ENCODE measurements around the gene NUDT14.
A peak's percentile ranks its signal among the peaks of the same experiment; 100 is the strongest.

The NUDT14 gene

DNA sequence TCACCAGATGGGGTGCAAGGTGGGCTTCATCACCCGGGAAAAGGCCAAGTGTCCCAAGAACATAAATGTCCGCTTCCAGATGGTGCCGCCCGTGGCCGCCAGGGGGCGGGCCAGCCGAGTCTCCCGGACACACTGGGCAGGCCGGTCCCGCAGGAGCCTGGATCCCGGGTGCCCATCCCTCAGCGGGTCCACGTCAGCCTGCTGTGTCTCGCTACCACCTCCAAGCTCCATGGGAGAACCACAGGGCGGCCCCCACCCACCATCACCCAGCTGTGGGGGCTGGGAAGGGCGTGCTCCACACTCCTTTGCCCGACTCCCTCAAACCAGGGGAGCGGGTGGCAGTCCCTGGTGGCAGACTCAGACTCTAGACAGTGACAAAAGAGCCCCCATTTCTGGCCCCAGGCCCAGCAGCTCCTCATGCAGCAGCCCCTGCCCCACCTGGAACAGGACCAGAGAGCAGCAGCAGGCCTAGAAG, 22.0 kb upstream of the NUDT14 start:
- Histone ChIP-seq H3K4me1 (ENCODE audit: control insufficient read depth, insufficient read depth, low read length) (peaks cover 41% of the 10 kb centered on the region), H3K4me3 (ENCODE audit: low read length) (no peak overlapping the region), H3K9me3 (ENCODE audit: control insufficient read depth, low read length) (no peaks in the 10 kb centered on the region), H3K36me3 (ENCODE audit: control insufficient read depth, insufficient read depth, low read length) (no peaks in the 10 kb centered on the region), H3K27me3 (ENCODE audit: control insufficient read depth, insufficient read depth, low read length) (peaks cover 62% of the 10 kb centered on the region), H3K9ac (ENCODE audit: low read length) (peak overlapping the region; percentile 34)

DNA sequence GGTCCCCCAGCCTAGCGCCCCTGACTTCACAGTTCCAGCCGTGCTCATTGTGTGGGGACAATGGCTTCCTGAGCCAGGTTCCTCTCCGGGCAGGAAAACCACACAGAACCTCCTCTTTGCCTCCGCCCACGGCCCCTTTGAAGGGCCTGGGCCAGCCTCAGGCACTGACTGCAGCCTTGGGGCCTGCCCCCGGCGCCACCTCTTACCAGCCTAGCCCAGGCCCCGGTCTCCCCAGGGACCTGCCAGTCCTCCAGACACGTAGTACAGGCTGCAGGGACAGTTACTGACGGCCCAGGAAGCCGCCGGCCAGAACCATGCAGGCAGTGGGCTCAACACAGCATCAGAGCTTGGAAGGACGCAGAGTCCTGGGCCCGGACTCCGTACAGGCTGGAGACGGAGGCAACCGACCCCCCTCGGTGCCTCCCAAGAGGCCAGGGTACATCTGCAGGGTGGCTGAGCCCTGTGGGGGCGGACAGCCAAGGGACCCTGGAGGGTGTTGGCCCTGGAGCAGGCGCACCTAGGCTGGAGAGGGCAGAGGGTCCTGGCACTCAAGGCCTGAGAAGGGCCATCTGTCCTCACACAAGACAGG, 20.9 kb upstream of the NUDT14 start:
- H3K27me3 ChIP-seq (ENCODE audit: control insufficient read depth, insufficient read depth, low read length), result peaks cover 72% of the 10 kb centered on the region
- no peak overlapping the region for H3K9ac ChIP-seq (ENCODE audit: low read length)
- H3K36me3 ChIP-seq (ENCODE audit: control insufficient read depth, insufficient read depth, low read length), result no peaks in the 10 kb centered on the region
- H3K4me1 ChIP-seq (ENCODE audit: control insufficient read depth, insufficient read depth, low read length), result peaks cover 40% of the 10 kb centered on the region
- H3K9me3 ChIP-seq (ENCODE audit: control insufficient read depth, low read length), result no peaks in the 10 kb centered on the region
- H3K4me3 ChIP-seq (ENCODE audit: low read length), result no peak overlapping the region

DNA sequence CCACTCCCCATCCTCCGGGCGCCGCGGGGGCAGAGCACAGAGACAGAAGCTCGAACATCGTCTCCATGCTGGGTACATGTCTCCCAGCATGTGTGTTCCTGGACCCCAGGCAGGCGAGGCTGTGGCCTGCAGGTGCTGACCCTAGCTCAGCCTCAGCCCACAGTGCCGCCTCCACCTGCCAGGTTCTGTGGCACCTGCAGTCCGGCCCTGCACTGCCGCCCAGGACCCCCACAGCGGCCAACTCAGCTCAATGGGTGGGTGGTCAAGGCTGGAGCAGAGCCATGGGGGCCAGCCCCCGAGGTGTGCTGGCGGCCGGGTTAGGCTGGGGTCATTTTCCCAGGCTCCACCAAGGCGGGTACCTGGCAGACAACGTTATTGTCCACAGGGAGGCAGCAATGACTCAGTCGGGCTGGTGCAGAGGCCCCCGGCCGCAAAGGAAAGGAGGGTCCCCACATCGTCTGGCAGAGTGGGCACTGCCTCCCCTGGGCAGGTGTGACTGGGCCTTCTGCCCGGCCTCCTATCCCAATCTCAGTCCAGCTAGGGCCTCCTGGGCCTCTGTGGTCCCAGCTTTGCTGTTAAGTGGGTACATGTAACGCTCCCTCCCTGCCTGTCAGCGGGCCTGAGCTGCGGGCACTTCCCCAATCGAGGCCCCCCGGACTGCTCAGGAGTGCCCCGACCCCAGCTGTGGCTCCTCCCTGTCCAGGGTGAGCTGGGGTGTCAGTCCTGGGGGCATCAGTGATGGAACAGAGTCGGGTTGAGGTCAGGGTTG, 20.2 kb upstream of the NUDT14 start:
- Histone ChIP-seq H3K36me3 (ENCODE audit: control insufficient read depth, insufficient read depth, low read length) (no peaks in the 10 kb centered on the region), H3K9ac (ENCODE audit: low read length) (no peak overlapping the region), H3K9me3 (ENCODE audit: control insufficient read depth, low read length) (no peaks in the 10 kb centered on the region), H3K27me3 (ENCODE audit: control insufficient read depth, insufficient read depth, low read length) (peaks cover 79% of the 10 kb centered on the region), H3K4me3 (ENCODE audit: low read length) (no peak overlapping the region), H3K4me1 (ENCODE audit: control insufficient read depth, insufficient read depth, low read length) (peaks cover 36% of the 10 kb centered on the region)

DNA sequence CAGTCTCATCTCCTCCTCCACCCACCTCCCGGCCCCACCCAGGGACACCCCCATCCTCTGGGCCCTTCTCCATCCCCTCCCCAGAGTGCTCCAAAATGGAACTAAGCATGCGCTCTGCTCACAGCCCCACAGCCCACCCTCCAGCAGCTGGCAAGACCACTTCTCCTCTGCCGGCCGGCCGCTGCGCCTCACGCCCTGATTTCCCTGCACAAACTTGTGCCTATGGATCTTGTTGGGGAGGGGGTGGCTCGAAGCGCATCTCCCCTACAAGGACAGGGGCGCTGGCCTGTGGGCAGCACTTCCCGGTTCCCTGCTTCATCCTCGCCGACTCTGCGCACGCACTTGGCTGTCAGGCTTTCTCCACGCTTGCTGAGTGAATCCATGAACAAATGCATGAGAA, 19.5 kb upstream of the NUDT14 start:
- Histone ChIP-seq H3K27me3 (ENCODE audit: control insufficient read depth, insufficient read depth, low read length) (peaks cover 86% of the 10 kb centered on the region), H3K4me1 (ENCODE audit: control insufficient read depth, insufficient read depth, low read length) (peaks cover 33% of the 10 kb centered on the region), H3K4me3 (ENCODE audit: low read length) (no peak overlapping the region), H3K36me3 (ENCODE audit: control insufficient read depth, insufficient read depth, low read length) (no peaks in the 10 kb centered on the region), H3K9ac (ENCODE audit: low read length) (no peak overlapping the region), H3K9me3 (ENCODE audit: control insufficient read depth, low read length) (no peaks in the 10 kb centered on the region)

DNA sequence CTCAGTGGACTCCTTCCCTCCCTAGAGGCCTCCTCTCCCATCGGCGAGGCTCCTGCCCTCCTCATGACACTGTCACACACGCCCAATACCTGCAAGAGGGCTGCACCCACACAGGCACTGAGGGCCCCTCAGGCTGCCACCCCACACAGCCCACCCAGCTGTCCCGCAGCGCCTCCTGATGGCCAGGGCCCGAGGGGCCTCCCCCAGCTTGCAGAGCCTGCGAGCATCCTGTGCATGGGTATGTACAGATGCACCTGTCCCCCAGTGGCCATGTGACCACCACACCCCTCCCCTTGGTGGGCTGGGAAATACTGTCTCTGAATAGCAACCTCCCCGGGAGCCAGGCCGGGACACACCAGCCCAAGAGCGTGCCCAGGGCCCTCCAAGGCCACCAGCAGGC, 19.0 kb upstream of the NUDT14 start:
- Histone ChIP-seq H3K4me1 (ENCODE audit: control insufficient read depth, insufficient read depth, low read length) (peaks cover 28% of the 10 kb centered on the region), H3K4me3 (ENCODE audit: low read length) (no peak overlapping the region), H3K9me3 (ENCODE audit: control insufficient read depth, low read length) (no peaks in the 10 kb centered on the region), H3K36me3 (ENCODE audit: control insufficient read depth, insufficient read depth, low read length) (no peaks in the 10 kb centered on the region), H3K27me3 (ENCODE audit: control insufficient read depth, insufficient read depth, low read length) (peaks cover 90% of the 10 kb centered on the region), H3K9ac (ENCODE audit: low read length) (no peak overlapping the region)

DNA sequence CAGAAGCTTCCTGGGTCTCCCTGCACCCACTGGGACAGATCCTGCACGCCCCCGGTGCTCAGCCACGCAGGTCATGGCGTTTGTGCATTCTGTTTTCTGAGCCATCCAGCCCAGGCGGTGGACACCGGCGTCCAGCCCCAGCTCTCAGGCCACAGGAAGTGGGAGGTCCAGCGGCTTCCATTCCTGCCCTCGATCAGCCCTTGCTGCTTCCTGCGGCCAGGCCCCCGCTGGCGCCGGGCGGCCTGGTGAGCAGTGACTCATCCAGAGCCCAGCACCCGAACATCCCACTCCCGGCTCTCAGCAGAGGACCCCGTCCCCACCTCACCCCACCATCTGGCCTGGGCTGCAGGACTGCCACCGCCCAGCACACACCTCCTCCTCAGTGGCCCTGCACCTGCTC, 18.0 kb upstream of the NUDT14 start:
- no peak overlapping the region for H3K9ac ChIP-seq (ENCODE audit: low read length)
- H3K4me3 ChIP-seq (ENCODE audit: low read length), result no peak overlapping the region
- no peaks in the 10 kb centered on the region for H3K9me3 ChIP-seq (ENCODE audit: control insufficient read depth, low read length)
- peaks cover 94% of the 10 kb centered on the region for H3K27me3 ChIP-seq (ENCODE audit: control insufficient read depth, insufficient read depth, low read length)
- peaks cover 18% of the 10 kb centered on the region for H3K4me1 ChIP-seq (ENCODE audit: control insufficient read depth, insufficient read depth, low read length)
- no peaks in the 10 kb centered on the region for H3K36me3 ChIP-seq (ENCODE audit: control insufficient read depth, insufficient read depth, low read length)

DNA sequence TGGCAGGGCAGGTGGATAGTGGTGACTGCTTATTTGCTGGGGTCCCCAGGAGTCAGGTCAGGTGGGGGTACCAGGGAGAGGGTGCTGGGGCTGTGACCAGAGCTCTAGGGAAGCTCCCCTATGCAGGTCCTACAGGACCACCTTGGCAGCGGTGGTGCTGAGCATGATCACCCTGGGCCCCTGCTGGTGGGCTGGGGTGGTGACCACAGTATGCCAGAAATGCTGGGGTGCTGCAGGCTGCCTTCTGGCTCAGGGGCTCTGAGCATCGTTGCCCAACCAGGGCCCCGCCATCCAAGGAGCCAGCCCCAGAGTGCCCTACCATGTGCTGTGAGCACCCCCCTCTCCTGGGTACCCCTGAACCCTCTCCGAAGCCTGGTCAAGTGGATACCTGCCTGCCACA, 17.5 kb upstream of the NUDT14 start:
- Histone ChIP-seq H3K4me1 (ENCODE audit: control insufficient read depth, insufficient read depth, low read length) (peaks cover 15% of the 10 kb centered on the region), H3K27me3 (ENCODE audit: control insufficient read depth, insufficient read depth, low read length) (peaks cover 94% of the 10 kb centered on the region), H3K36me3 (ENCODE audit: control insufficient read depth, insufficient read depth, low read length) (no peaks in the 10 kb centered on the region), H3K9ac (ENCODE audit: low read length) (no peak overlapping the region), H3K4me3 (ENCODE audit: low read length) (no peak overlapping the region), H3K9me3 (ENCODE audit: control insufficient read depth, low read length) (no peaks in the 10 kb centered on the region)

DNA sequence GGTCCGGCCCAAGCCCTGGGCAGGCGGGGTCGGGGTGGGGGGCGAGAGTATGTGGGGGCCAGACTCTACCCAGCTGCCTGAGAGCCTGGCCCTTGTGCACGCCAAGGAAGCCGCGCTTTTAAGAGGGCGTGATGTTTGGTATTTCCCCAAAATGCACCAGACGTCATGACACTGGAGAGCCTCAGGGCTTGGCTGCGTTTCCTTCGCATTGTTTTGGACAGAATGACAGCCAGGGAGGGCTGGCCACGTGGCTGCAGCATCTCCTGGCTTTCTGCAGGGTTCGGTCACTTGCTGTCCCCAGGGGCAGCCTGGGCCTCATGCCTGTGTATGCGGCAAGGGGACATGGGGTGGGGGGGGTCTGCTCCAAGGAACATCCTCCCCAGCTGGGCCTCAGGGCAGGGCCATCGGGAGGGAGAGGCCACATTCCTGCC, 16.1 kb upstream of the NUDT14 start:
- no peaks in the 10 kb centered on the region for H3K9me3 ChIP-seq (ENCODE audit: control insufficient read depth, low read length)
- no peak overlapping the region for H3K4me3 ChIP-seq (ENCODE audit: low read length)
- peaks cover 93% of the 10 kb centered on the region for H3K27me3 ChIP-seq (ENCODE audit: control insufficient read depth, insufficient read depth, low read length)
- H3K9ac ChIP-seq (ENCODE audit: low read length), result no peak overlapping the region
- H3K36me3 ChIP-seq (ENCODE audit: control insufficient read depth, insufficient read depth, low read length), result no peaks in the 10 kb centered on the region
- peaks cover 8% of the 10 kb centered on the region for H3K4me1 ChIP-seq (ENCODE audit: control insufficient read depth, insufficient read depth, low read length)

DNA sequence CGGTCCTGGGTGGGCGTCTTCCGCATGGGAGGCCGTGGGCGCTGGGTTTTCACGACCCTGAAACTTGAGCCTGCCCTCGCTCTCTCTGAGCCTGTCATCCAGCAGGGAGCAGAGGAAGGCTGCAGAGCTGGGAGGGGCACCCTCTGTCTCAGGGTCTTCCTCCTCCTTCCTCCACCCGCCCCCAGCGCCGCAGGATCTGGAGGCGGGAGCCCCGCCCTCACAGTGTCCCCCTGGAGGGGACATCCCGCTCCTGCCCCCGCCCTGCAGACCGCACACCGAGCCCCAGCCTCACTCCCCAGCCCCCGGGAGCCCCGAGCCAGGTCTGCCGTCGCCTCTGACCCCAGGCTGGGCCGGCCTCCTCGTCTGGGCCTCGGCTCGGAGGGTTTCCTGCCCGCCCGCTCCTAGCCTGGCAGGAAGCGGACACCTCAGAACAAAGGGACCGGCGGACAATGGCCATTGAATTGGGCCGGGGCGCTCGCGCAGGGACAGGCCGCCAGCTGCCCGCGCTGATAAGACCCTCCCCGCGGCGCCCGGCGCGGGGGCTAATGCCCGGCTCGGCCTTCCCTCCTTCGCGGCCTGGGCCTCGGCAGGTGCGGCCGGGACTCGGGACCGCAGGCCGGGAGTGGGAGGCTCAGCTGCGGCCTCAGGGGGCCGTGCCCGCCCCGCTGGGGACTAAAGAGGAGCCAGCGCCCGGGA, 15.3 kb upstream of the NUDT14 start:
- peaks cover 1% of the 10 kb centered on the region for H3K4me1 ChIP-seq (ENCODE audit: control insufficient read depth, insufficient read depth, low read length)
- H3K4me3 ChIP-seq (ENCODE audit: low read length), result no peak overlapping the region
- H3K27me3 ChIP-seq (ENCODE audit: control insufficient read depth, insufficient read depth, low read length), result peaks cover 85% of the 10 kb centered on the region
- H3K9ac ChIP-seq (ENCODE audit: low read length), result no peak overlapping the region
- H3K9me3 ChIP-seq (ENCODE audit: control insufficient read depth, low read length), result no peaks in the 10 kb centered on the region
- H3K36me3 ChIP-seq (ENCODE audit: control insufficient read depth, insufficient read depth, low read length), result no peaks in the 10 kb centered on the region

DNA sequence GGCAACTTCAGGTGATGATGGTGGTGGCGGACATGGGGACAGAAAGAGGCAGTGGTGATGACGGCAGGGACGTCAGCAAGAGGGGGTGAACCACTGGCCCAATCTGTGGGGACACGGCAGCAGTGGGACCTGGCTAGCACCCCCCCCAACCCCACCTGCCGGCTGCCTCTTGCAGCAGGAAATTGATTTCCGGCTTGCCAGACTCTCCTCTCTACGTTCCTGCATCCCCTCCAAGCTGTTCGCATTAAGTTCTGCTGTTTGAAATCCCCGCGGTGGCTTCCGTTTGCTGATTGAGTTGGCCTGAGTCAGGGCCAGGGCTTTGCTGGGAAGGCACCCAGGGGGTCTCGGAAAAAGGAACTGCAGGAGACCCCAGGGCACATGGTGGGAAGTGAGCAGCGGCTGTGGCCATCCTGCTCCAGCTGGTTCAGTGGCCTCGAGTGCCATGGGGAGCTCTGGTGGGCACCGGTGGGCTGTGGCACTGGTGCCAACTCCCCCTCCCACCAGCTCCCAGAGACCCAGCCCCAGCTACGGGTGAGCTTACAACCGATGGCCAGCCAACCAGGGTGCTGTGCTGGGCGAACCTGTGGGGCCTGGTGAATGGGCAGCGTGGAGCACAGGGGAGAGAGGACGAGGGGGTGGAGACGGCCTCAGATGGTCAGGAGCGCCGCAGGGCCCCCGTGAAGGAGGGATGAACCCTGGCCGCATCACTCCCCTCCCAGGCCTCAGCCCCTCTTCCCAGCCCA, 14.6 kb upstream of the NUDT14 start:
- H3K27me3 ChIP-seq (ENCODE audit: control insufficient read depth, insufficient read depth, low read length), result peaks cover 82% of the 10 kb centered on the region

DNA sequence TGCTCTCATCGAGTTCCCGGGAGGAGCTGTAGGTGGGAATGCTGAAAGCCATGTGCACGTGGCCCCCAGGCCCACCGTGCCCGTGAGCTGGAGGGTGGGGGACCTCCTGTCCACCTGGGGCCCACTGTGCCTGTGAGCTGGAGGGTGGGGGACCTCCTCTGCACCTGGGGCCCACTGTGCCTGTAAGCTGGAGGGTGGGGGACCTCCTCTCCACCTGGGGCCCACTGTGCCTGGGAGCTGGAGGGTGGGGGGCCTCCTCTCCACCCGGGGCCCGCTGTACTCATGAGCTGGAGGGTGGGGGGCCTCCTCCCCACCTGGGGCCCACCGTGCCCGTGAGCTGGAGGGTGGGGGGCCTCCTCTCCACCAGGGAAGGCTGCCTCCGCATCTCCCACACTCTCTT, 13.9 kb upstream of the NUDT14 start:
- no peak overlapping the region for H3K4me3 ChIP-seq (ENCODE audit: low read length)
- no peaks in the 10 kb centered on the region for H3K36me3 ChIP-seq (ENCODE audit: control insufficient read depth, insufficient read depth, low read length)
- H3K9ac ChIP-seq (ENCODE audit: low read length), result no peak overlapping the region
- peaks cover 76% of the 10 kb centered on the region for H3K27me3 ChIP-seq (ENCODE audit: control insufficient read depth, insufficient read depth, low read length)
- H3K4me1 ChIP-seq (ENCODE audit: control insufficient read depth, insufficient read depth, low read length), result no peaks in the 10 kb centered on the region
- H3K9me3 ChIP-seq (ENCODE audit: control insufficient read depth, low read length), result no peaks in the 10 kb centered on the region

More for the DNA sequence above, 14.6 kb upstream of the NUDT14 start:
- no peaks in the 10 kb centered on the region for H3K9me3 ChIP-seq (ENCODE audit: control insufficient read depth, low read length)
- H3K9ac ChIP-seq (ENCODE audit: low read length), result no peak overlapping the region
- H3K4me3 ChIP-seq (ENCODE audit: low read length), result no peak overlapping the region
- no peaks in the 10 kb centered on the region for H3K36me3 ChIP-seq (ENCODE audit: control insufficient read depth, insufficient read depth, low read length)
- H3K4me1 ChIP-seq (ENCODE audit: control insufficient read depth, insufficient read depth, low read length), result no peaks in the 10 kb centered on the region
